MM.1S (cell line): ENCODE results near the gene TRIM66.

Experiments
- DNase-seq: peaks from one replicate; pipeline ENCODE4 v3.0.0-alpha.2; 2015
- H2AFZ ChIP-seq: fragments of 300-600 bp; sonication (generic); 2 replicates; pipeline ENCODE4 v1.6.0; 2016; ENCODE audit warnings: antibody characterized with exemption, low read length
- H3F3A ChIP-seq: fragments of 300-600 bp; sonication (generic); 2 replicates; pipeline ENCODE4 v1.6.1; 2016; ENCODE audit warnings: mild to moderate bottlenecking, antibody characterized with exemption, low read length, moderate library complexity, mixed read lengths; ENCODE audit not compliant: insufficient read depth
- H3K27ac ChIP-seq: fragments of 300-600 bp; sonication (generic); 2 replicates; pipeline ENCODE4 v1.5.1; 2016; ENCODE audit warnings: mild to moderate bottlenecking, low read length
- H3K27me3 ChIP-seq: fragments of 300-600 bp; sonication (generic); replicated peaks from 2 replicates; pipeline ENCODE4 v1.6.0; 2016; ENCODE audit warnings: low read length; ENCODE audit not compliant: insufficient read depth
- H3K36me3 ChIP-seq: fragments of 300-600 bp; sonication (generic); replicated peaks from 2 replicates; pipeline ENCODE4 v1.6.1; 2016; ENCODE audit warnings: mild to moderate bottlenecking, low read length, mixed read lengths; ENCODE audit not compliant: insufficient read depth
- H3K4me1 ChIP-seq: fragments of 300-600 bp; sonication (generic); 2 replicates; pipeline ENCODE4 v1.6.1; 2016; ENCODE audit warnings: low read length, mixed read lengths
- H3K4me2 ChIP-seq: fragments of 300-600 bp; sonication (generic); 2 replicates; pipeline ENCODE4 v1.6.0; 2016; ENCODE audit warnings: low read depth, low read length
- H3K4me3 ChIP-seq: fragments of 300-600 bp; sonication (generic); 2 replicates; pipeline ENCODE4 v1.5.1; 2016; ENCODE audit warnings: low read length, mixed read lengths
- H3K79me2 ChIP-seq: fragments of 300-600 bp; sonication (generic); 2 replicates; pipeline ENCODE4 v1.6.1; 2016; ENCODE audit warnings: mixed run types, low read length, mixed read lengths
- H3K9ac ChIP-seq: fragments of 300-600 bp; sonication (generic); 2 replicates; pipeline ENCODE4 v1.6.1; 2016; ENCODE audit warnings: low read length, mixed read lengths
- H3K9me2 ChIP-seq: fragments of 300-600 bp; sonication (generic); replicated peaks from 2 replicates; pipeline ENCODE4 v1.6.1; 2016; ENCODE audit warnings: mild to moderate bottlenecking, low read length, mixed read lengths; ENCODE audit not compliant: insufficient read depth
- H3K9me3 ChIP-seq: fragments of 300-600 bp; sonication (generic); replicated peaks from 2 replicates; pipeline ENCODE4 v1.6.1; 2016; ENCODE audit warnings: mild to moderate bottlenecking, low read length, mixed read lengths; ENCODE audit not compliant: insufficient read depth
- H4K20me1 ChIP-seq: fragments of 300-600 bp; sonication (generic); 2 replicates; pipeline ENCODE4 v1.6.1; 2016; ENCODE audit warnings: mild to moderate bottlenecking, low read length, moderate library complexity, mixed read lengths; ENCODE audit not compliant: insufficient read depth
- CTCF ChIP-seq: fragments of 300-600 bp; sonication (generic); IDR thresholded peaks from 2 replicates; pipeline ENCODE4 v1.5.1; 2016; ENCODE audit warnings: antibody characterized with exemption, low read length, mixed read lengths
- EZH2 ChIP-seq: fragments of 300-600 bp; sonication (generic); optimal IDR thresholded peaks from 2 replicates; pipeline ENCODE3; 2017; ENCODE audit warnings: low read depth, mild to moderate bottlenecking, antibody characterized with exemption, low read length, mixed read lengths
- EZH2phosphoT487 ChIP-seq: fragments of 300-600 bp; sonication (generic); IDR thresholded peaks from 2 replicates; pipeline ENCODE4 v1.6.1; 2018; ENCODE audit warnings: antibody characterized with exemption, low read length

The TRIM66 gene

GRCh38 chr11:8603696-8604077 lies 78.8 kb downstream of the TRIM66 start:
- H3K4me1 ChIP-seq, result no peaks in the 10 kb centered on the region
- H3K36me3 ChIP-seq, result no peaks in the 10 kb centered on the region
- 0 out of 2 replicates have a peak overlapping the region, but pooled peaks have one; percentile 17 for H2AFZ ChIP-seq
- no peaks in the 10 kb centered on the region for H4K20me1 ChIP-seq
- no peak overlapping the region for H3K9ac ChIP-seq
- H3K4me2 ChIP-seq, result no peak overlapping the region
- no peaks in the 10 kb centered on the region for H3K27me3 ChIP-seq
- H3K9me2 ChIP-seq, result no peaks in the 10 kb centered on the region
- no peaks in the 10 kb centered on the region for H3K79me2 ChIP-seq
- TF ChIP-seq EZH2, result no peak
- TF ChIP-seq EZH2phosphoT487, result no peak
- no peaks in the 10 kb centered on the region for H3F3A ChIP-seq
- DNase-seq, result no peak
- no peaks in the 10 kb centered on the region for H3K9me3 ChIP-seq
- H3K4me3 ChIP-seq, result no peak overlapping the region
- no peak overlapping the region for H3K27ac ChIP-seq

- Histone ChIP-seq H3K4me3 (no peak overlapping the region), H3K79me2 (no peaks in the 10 kb centered on the region), H3K9ac (no peak overlapping the region), H3K27ac (no peak overlapping the region), H3K9me3 (no peaks in the 10 kb centered on the region), H3K36me3 (no peaks in the 10 kb centered on the region), H3K4me2 (no peak overlapping the region), H2AFZ (no peak overlapping the region), H4K20me1 (no peaks in the 10 kb centered on the region), H3K4me1 (no peaks in the 10 kb centered on the region), H3K9me2 (no peaks in the 10 kb centered on the region), H3F3A (no peaks in the 10 kb centered on the region), H3K27me3 (no peaks in the 10 kb centered on the region)
- no peak for DNase-seq
- TF ChIP-seq CTCF (no peak), EZH2 (no peak), EZH2phosphoT487 (no peak)
Observed at GRCh38 chr11:8601376-8602133, 80.9 kb downstream of the TRIM66 start.

GRCh38 chr11:8598506-8598905 lies 84.0 kb downstream of the TRIM66 start:
- Histone ChIP-seq H3K4me3 (no peak overlapping the region), H3K27ac (no peak overlapping the region), H3F3A (0 out of 2 replicates have a peak, but pooled peaks cover 8% of the 10 kb centered on the region), H4K20me1 (no peaks in the 10 kb centered on the region), H3K27me3 (no peaks in the 10 kb centered on the region), H3K36me3 (no peaks in the 10 kb centered on the region), H3K79me2 (peaks cover 3% of the 10 kb centered on the region; the same call in 1 of the 2 replicates), H2AFZ (no peak overlapping the region), H3K4me2 (no peak overlapping the region), H3K9me2 (no peaks in the 10 kb centered on the region), H3K4me1 (peaks cover 10% of the 10 kb centered on the region), H3K9me3 (no peaks in the 10 kb centered on the region), H3K9ac (no peak overlapping the region)
- no peak for TF ChIP-seq EZH2phosphoT487
- no peak for TF ChIP-seq EZH2
- no peak for TF ChIP-seq CTCF
- no peak for DNase-seq

- no peak for TF ChIP-seq EZH2
- TF ChIP-seq EZH2phosphoT487, result no peak
- TF ChIP-seq CTCF, result no peak
- DNase-seq, result no peak
- Histone ChIP-seq H3F3A (peaks cover 12% of the 10 kb centered on the region; the same call in 1 of the 2 replicates), H3K9ac (no peak overlapping the region), H3K79me2 (peaks cover 15% of the 10 kb centered on the region; the same call in 1 of the 2 replicates), H3K4me1 (peaks cover 18% of the 10 kb centered on the region), H3K36me3 (no peaks in the 10 kb centered on the region), H2AFZ (no peak overlapping the region), H3K9me2 (no peaks in the 10 kb centered on the region), H3K4me3 (no peak overlapping the region), H3K27me3 (no peaks in the 10 kb centered on the region), H3K9me3 (no peaks in the 10 kb centered on the region), H3K4me2 (no peak overlapping the region), H4K20me1 (no peaks in the 10 kb centered on the region), H3K27ac (no peak overlapping the region)
Observed at GRCh38 chr11:8597182-8597581, 85.3 kb downstream of the TRIM66 start.
